ENCODE measurements around the gene OAF.
"Not testable (repeated sequence)": the region's sequence is repeated elsewhere in the genome, so short reads cannot be mapped to it uniquely, and the experiment has no call there.

Gene OAF

GRCh38 chr11:120273956-120274355 lies 63.1 kb downstream of the OAF start:
- not testable (repeated sequence) for DNase-seq

GRCh38 chr11:120279502-120279901 lies 68.7 kb downstream of the OAF start:
- no peak for DNase-seq

Measured in inflammatory macrophage treated with lipopolysaccharide for 1 hour (primary cell).